ENCODE measurements around the gene CD3E.
"Not testable (repeated sequence)": the region's sequence is repeated elsewhere in the genome, so short reads cannot be mapped to it uniquely, and the experiment has no call there.

The CD3E gene

DNA sequence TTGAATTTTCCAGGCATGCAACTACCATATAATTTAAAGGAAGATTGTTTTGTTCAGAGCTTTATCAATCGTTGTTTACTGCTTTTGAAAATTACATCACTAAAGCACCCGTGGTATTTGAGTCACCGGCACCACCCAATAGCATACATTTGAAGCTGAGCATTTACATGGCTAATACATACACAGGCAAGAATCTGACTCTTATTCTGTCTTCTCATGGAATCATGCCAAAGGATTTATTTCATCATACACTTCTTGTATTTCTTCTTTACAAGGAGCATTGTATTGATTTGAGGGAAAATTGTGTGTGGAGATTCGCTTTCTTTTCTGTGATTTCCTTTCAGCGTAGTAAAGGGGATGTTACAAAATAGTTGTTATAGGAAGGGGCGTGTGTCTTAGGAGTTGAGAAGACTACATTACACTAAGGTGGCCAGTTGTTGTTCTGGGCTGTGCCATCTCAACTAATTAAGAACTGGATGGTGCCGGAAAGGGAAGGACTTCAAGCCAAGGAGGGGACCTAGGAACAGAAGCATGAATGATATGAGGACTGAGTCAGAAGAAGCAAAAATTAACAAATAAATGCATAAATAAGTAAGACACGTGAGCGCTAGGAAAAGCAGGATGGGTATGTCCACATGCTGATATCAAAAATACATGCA is 12.9 kb upstream of the CD3E start:
- no peak for DNase-seq (ENCODE audit: low read depth)

DNA sequence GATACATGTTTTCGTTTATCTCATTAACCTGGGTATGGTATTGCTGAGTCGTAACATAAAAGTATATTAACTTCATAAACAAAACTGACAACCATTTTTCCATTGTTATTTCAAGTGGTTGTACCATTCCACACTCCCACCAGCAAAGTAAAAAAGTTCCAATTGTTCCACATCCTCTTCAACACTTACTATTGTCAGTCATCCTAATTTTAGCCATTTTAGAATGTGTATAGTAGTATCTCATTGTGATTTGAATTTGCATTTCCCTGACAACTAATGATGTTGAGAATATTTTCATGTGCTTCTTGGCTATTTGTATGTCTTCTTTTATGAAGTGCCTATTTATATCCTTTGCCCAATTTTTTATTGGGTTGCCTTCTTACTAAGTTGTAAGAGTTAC is 10.5 kb upstream of the CD3E start:
- no peak for DNase-seq (ENCODE audit: low read depth)

DNA sequence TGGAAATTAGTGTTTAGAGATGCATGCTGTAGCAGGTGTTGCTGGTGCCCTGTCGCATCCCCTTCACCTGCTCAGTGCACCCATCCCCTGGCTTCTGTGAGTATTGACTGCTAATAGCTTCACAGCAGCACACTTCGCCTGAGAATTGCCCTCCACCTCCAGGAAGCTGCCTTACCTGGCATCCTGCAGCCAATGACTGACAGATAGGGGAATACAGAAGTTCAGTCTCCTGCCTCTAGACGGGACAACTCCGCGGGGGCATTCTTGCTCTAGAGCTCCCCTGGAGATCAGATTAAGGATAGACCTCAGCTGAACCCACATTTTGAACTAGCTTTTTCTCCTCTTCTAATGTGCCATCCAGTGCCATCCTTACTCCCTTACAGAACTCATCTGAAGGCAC is 9.3 kb upstream of the CD3E start:
- DNase-seq (ENCODE audit: low read depth) = no peak

GRCh38 chr11:118295815-118296454 is 8.6 kb upstream of the CD3E start:
- no peak for DNase-seq (ENCODE audit: low read depth)

DNA sequence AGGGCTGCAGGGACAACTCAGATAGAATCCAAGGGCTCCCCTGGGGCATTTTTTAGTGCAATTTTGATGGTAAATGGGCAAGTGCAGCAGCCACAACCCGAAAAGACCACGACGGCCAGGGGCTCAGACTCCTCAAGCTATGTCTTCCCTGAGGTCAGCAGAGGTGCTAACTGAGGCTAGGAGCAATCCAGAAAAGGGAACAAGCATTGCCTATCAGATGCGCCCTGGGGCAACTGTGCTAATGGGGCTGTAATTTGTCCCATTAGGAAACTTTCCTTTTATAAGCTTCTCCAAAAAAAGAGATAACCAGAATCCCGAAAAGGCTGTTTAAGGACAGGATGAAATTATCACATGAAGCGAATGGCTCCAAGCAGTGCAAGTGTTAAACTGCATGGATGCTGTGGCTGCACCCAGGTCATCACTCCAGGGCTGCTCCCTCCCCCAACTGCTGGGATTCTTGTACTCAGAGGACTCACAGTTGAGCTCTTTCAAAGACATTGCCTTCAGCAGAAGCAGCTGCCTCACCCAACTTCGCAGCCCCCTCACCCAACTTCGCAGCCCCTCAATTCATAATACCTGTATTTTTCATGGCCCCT is 2.8 kb upstream of the CD3E start:
- DNase-seq (ENCODE audit: low read depth) = no peak

DNA sequence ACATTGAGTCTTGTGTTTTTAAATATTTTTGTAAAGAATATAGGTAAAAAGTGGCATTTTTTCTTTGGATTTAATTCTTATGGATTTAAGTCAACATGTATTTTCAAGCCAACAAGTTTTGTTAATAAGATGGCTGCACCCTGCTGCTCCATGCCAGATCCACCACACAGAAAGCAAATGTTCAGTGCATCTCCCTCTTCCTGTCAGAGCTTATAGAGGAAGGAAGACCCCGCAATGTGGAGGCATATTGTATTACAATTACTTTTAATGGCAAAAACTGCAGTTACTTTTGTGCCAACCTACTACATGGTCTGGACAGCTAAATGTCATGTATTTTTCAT is 333 bp upstream of the CD3E start:
- no peak for DNase-seq (ENCODE audit: low read depth)

- no peak for DNase-seq (ENCODE audit: low read depth)
These were observed 1.2 kb downstream of the CD3E start for GRCh38 chr11:118305726-118306125.

DNA sequence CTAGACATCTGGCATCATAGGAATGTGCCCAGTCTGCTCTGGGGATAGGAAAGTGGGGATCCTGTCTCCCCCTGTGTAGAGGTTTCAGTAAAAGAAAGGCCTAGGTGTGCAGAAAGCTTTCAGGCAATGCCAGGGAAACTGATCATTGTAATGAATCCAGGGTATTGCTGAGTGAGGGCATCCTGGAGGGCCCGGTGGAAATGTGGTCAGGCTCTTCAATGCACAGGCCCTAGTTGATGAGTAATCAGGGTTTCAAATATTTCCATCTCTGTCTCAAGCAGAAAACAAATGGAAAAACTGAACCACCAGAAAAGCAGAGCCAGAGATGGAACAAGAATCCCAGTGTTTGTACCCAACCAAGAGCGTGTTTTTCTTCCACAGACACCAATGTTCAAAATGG is 2.0 kb downstream of the CD3E start:
- DNase-seq (ENCODE audit: low read depth) = no peak

DNA sequence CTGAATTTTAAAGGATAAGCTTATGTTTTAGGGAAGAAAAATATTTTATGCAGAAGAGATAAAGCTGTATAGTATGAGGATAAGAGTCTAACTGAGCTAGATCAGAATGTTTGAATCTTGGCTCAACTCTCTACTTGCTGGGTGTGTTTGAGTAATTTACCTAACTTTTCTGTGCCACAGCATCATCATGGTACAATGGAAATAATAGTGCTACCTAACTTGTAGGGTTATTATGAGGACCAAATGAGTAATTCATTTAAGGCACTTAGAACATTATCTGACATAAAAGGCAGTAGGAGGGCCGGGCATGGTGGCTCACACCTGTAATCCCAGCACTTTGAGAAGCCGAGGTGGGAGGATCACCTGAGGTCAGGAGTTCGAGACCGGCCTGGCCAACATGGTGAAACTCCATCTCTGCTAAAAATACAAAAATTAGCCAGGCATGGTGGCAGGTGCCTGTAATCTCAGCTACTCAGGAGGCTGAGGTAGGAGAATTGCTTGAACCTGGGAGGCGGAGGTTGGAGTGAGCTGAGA is 4.5 kb downstream of the CD3E start:
- DNase-seq (ENCODE audit: low read depth) = not testable (repeated sequence)

DNA sequence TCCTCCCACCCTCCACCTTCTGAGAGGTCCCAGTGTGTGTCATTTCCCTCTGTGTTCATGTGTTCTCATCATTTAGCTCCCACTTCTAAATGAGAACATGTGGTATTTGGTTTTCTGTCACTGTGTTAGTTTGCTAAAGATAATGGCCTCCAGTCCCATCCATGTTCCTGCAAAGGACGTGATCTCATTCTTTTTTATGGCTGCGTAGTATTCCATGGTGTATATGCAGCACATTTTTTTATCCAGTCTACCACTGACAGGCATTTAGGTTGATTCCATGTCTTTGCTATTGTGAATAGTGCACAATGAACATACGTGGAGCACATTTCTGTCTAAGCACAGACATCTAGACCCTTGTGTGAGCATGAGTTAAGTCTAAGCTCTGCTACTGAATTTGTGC is 5.7 kb downstream of the CD3E start:
- DNase-seq (ENCODE audit: low read depth) = no peak

DNA sequence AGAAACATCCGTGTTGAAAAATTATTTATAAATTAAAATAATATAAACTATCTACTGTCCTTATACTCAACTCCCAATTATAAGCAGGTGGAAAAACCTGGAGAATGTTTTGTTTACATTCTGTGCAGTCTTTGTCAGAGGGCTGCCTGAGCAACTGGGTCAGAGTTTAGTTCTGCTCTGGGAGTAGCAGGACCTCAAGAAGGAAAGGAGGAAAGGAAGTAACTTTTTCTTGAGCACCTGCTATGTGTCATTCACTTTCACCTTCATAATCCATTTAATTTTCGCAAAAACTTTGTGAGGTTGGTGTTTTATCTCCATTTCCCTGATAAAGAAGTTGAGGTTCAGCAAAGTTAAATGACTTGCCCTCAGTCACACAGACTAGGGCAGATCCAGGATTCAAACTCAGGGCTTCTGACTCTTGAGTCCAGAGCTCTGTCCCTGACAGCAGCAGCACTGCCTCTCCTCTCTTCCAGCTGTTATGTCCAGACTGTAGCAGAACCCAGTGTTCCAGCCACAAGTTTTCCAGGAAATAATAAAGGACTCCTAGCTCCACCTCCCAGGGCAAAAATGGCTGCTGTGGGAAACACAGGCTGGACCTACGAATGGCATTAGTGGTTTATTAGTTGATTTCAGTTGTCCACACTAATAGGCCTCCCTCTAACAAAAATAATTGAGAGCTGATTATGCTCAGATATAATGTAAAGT is 6.4 kb downstream of the CD3E start:
- DNase-seq (ENCODE audit: low read depth) = no peak

DNA sequence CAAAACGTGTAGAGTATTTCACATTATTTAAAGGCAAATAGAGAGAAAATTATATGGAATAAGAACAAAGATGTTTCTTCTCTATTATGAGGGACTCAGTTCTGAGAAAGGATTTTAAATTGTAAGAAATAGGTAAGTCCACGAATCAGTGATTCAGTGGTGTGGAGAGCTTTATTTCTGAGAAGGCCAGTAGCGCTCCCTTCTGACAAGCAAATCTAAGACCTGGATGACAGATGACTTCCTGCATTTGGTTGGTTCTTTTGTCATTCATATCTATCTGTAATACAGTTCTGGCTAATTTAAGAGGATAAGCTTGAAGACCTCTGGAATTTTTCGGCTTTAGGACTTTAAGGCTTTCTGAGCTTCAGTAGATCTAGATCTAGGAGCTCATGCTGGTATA is 7.0 kb downstream of the CD3E start:
- DNase-seq (ENCODE audit: low read depth) = no peak

DNA sequence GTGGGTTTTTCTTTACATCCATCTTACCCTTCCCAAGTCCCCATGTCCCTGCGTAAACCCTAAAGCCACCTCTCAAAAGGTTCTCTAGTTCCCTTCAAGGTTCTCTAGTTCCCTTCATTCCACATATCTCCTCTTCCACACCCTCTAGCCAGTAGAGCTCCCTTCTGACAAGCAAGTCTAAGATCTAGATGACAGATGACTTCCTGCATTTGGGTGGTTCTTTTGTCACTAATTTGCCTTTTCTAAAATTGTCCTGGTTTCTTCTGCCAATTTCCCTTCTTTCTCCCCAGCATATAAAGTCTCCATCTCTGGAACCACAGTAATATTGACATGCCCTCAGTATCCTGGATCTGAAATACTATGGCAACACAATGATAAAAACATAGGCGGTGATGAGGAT is 7.8 kb downstream of the CD3E start:
- no peak for DNase-seq (ENCODE audit: low read depth)

DNA sequence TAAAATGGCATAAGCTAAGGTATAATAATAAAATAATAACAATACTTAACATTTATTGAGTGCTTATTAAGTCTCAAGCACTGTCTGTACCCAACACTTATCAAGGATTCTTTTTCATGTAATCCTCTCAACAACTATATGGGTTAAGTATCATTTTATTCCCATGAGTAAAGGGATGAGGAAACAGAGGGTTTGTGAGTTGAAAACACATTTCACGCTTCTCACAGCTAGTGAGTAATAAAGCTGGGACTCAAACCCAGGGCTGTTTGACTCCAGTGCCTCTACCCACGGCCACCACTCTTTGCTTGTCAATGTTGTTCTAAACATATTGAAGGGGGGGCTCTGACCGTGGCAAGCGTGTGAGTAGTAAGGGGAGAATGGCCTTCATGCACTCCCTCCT is 8.7 kb downstream of the CD3E start:
- DNase-seq (ENCODE audit: low read depth) = no peak

DNA sequence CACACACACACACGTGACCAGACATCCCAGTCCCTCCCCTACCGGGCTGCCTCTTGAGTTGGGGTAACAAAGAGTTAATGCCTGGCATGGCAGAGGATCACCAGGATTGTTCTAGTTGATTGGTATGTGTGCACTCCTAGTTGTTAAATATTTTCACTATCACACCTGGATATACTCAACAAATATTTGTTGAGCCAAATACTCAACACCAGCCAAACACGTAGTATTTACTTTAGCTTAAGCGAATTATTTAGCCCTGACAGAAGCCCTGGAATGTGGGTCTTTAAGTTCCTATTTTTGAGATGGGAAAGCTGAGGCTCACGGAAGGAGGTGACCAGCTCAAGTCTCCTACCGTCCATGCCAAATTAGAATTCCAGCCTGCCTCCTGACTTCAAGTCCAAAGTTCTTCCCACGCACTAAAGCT is 10.5 kb downstream of the CD3E start:
- no peak for DNase-seq (ENCODE audit: low read depth)

DNA sequence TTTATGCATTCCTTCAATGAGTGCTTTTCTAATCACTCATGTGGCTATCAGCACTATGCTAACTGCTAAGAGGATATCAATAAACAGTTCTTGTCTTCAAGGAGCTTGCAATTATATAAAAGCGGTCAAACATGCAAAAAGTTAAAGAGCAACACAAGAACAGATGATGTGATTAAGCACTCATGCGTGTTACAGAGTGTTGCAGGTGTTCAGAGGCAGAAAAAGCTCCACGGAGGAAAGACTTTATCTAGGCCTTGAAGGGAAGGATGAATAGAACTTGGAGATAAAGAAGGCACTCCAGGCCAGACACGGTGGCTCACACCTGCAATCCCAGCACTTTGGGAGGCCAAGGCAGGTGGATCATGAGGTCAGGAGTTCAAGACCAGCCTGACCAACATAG is 13.6 kb downstream of the CD3E start:
- no peak for DNase-seq (ENCODE audit: low read depth)

DNA sequence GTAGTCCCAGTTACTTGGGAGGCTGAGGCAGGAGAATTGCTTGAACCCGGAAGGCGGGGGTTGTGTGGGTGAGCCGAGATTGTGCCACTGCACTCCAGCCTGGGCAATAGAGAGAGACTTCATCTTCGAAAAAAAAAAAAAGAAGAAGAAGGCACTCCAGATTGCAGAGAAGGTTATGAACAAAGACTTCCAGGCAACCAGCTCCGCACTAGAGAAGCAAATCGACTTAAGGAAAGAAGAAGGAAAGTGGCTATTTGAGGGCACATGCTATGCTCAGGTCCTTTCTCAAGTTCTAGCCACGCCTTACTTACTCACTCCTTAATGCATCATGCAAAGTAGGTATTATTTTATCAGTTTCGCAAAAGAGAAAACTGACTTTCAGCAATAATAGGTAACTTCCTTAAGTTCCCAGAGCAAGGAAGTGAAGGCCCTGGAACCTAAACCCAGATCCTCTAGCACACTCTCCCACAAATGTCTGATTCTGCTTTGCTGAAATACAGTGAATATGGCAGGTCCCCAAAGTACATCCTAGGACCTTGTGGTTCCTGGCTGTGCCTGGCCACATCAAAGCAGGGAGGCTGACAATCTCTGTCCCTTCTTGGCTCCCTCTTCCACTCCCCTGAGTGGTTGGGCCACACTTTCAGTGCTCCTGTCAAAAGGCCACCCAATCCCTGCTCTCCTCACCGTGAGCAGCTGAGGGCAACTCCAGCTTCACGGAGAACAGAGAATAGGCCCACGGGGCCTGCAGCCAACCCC is 14.2 kb downstream of the CD3E start:
- no peak for DNase-seq (ENCODE audit: low read depth)

DNA sequence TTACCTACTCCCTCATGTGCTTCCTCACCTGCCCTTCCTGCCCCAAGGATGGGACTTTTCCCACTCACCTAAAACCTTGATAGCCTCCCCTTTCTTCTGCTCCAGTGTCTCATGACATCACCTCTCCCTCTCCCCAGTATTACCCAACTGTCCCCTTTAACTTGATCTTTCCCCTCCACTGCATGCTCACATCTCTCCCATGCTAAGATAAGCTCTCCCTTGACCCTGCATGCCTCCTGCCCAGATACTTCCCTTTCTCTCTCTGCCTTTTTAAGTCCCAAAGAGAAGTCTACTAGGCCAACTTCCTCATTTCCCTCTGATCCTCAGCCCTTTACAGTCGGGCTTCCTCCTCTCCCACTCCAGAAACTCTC is 14.8 kb downstream of the CD3E start:
- no peak for DNase-seq (ENCODE audit: low read depth)

GRCh38 chr11:118320515-118320914 is 16.0 kb downstream of the CD3E start:
- DNase-seq (ENCODE audit: low read depth) = no peak

DNA sequence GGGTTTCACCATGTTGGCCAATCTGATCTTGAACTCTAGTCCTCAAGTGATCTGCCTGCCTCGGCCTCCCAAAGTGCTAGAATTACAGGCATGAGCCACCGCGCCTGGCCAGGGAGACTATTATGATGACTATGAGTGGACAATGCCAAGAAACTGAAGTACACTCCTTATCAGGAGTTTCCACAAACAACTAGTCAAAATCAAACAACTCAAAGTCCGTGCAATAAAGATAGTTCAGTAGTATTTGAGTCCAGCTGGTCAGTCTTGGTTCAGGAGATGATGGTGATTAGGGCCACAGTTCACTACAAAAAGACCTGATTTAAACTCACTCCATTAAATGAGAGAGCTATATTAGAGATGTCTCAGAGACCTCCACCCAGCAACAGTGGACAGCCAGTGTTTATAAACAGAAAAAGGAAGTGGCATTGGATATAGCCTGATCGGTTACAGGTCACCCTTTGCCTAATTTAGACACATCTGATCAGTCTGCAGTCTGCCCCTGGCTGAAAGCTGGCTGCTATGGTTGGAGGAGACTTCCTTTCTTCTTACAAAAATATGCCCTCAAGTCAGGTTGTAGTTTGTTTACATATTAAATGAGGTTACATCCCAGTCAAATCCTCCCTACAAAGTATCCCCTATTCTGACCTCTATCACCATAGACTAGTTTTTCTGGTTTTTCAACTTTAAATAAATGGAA is 17.0 kb downstream of the CD3E start:
- no peak for DNase-seq (ENCODE audit: low read depth)

- no peak for DNase-seq (ENCODE audit: low read depth)
These were observed 18.2 kb downstream of the CD3E start for GRCh38 chr11:118322721-118323120.

DNA sequence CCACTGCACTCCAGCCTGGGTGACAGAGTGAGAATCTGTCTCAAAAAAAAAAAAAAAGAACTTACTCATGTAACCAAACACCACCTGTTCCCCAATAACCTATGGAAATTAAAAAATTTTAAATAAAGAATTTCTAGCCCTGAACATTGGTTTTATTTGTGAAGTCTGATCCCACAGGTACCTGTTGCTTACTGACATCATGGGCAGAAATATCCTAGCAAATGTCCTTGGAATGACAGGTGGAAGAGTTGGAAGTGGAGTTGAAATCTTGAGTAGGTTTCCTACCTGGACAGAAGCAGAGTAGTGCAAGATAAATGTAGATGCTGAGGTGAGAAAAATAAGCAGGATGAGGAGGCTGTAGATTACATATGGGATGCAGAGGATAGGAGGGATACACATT is 20.8 kb downstream of the CD3E start:
- DNase-seq (ENCODE audit: low read depth) = no peak
